ENCODE results near the gene ST7L.

DNA sequence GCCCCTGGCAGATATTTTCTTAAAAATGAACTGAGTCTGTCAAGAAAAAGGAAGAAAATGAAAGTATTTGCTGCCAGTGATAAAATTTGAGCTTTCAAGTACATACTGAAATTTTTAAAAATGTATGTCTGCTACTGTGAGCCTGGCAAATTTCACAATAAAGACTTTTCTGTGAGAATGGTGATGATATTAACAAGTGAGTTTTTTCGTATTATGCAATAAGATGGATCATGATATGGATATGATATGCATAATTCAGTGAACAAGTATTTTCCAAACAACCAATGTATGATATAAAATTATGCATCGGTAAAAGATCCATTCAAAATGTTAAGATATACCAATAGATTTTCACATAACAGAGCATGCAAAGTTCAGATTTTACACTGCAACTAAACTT lies 15.9 kb downstream of the ST7L start:
- TF ChIP-seq, protein P1, sequence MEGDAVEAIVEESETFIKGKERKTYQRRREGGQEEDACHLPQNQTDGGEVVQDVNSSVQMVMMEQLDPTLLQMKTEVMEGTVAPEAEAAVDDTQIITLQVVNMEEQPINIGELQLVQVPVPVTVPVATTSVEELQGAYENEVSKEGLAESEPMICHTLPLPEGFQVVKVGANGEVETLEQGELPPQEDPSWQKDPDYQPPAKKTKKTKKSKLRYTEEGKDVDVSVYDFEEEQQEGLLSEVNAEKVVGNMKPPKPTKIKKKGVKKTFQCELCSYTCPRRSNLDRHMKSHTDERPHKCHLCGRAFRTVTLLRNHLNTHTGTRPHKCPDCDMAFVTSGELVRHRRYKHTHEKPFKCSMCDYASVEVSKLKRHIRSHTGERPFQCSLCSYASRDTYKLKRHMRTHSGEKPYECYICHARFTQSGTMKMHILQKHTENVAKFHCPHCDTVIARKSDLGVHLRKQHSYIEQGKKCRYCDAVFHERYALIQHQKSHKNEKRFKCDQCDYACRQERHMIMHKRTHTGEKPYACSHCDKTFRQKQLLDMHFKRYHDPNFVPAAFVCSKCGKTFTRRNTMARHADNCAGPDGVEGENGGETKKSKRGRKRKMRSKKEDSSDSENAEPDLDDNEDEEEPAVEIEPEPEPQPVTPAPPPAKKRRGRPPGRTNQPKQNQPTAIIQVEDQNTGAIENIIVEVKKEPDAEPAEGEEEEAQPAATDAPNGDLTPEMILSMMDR (IDR thresholded peaks at IDR 0.05): no peak
- no peak for TF ChIP-seq POLR2A (IDR thresholded peaks at IDR 0.05)

Data from lower leg skin (tissue), 3 donors.